WTC11 (cell line): ENCODE data around the gene GP9. TPM values are rescaled to one million over a fixed set of nuclear protein-coding genes. Genes with fewer than 3 reads are reported as not detected.

Experiments
- ATAC-seq: fragments of 200-7000 bp; cut with Tn5 transposase; 2 replicates; pipeline ENCODE4 v1.10.0; 2021; ENCODE audit warnings: mild to moderate bottlenecking, moderate library complexity
- CTCF ChIA-PET: fragments of 300-600 bp; sonication (Branson Sonifier 250); formaldehyde crosslinking; loops from one replicate; lab custom pipeline; 2021; ENCODE audit warnings: antibody characterized with exemption; lab: Charles Lee
- POLR2A ChIA-PET: fragments of 350-600 bp; sonication (Branson Sonifier 250); formaldehyde crosslinking; loops from one replicate; lab custom pipeline; 2021; ENCODE audit warnings: antibody characterized with exemption; lab: Charles Lee
- DNase-seq: peaks from one replicate; pipeline ENCODE4 v3.0.0; 2021; ENCODE audit warnings: low spot score
- H3K27ac Mint-ChIP-seq: 2 replicates; pipeline ENCODE4 v1.8.0; 2021; ENCODE audit warnings: mixed read lengths
- H3K27me3 Mint-ChIP-seq: 2 replicates; pipeline ENCODE4 v1.8.0; 2021; ENCODE audit warnings: low read depth, mild to moderate bottlenecking, moderate library complexity, mixed read lengths
- H3K36me3 Mint-ChIP-seq: 2 replicates; pipeline ENCODE4 v1.8.0; 2021; ENCODE audit warnings: mixed read lengths
- H3K4me1 Mint-ChIP-seq: 2 replicates; pipeline ENCODE4 v1.8.0; 2022; ENCODE audit warnings: mixed read lengths
- H3K4me3 Mint-ChIP-seq: 2 replicates; pipeline ENCODE4 v1.8.0; 2021; ENCODE audit warnings: mild to moderate bottlenecking, moderate library complexity, mixed read lengths
- H3K9me3 Mint-ChIP-seq: 2 replicates; pipeline ENCODE4 v1.8.0; 2021; ENCODE audit warnings: mixed read lengths
- FOXJ3 ChIP-seq: sonication (generic); formaldehyde crosslinking; IDR thresholded peaks from 2 replicates; pipeline ENCODE4 v1.9.0; 2021; ENCODE audit warnings: missing genetic modification reagents, mild to moderate bottlenecking, borderline replicate concordance
- GABPB1 ChIP-seq: sonication (generic); formaldehyde crosslinking; IDR thresholded peaks from 2 replicates; pipeline ENCODE4 v1.8.1; 2023; ENCODE audit warnings: mild to moderate bottlenecking, missing genetic modification reagents
- HMGA2 ChIP-seq: fragments of 250-450 bp; sonication (Bioruptor Pico); IDR thresholded peaks from 2 replicates; pipeline ENCODE4 v1.4.0; 2021; ENCODE audit warnings: mild to moderate bottlenecking, moderate library complexity
- JAZF1 ChIP-seq: fragments of 250-450 bp; sonication (Bioruptor Pico); IDR thresholded peaks from 2 replicates; pipeline ENCODE4 v1.9.0; 2021; ENCODE audit warnings: moderate library complexity, mild to moderate bottlenecking, inconsistent platforms
- MXD4 ChIP-seq: fragments of 250-450 bp; sonication (Bioruptor Pico); IDR thresholded peaks from 2 replicates; pipeline ENCODE4 v1.8.0; 2021; ENCODE audit warnings: mild to moderate bottlenecking, moderate library complexity, borderline replicate concordance
- RELA ChIP-seq: sonication (generic); formaldehyde crosslinking; IDR thresholded peaks from 2 replicates; pipeline ENCODE4 v1.8.1; 2022; ENCODE audit warnings: missing genetic modification reagents, mild to moderate bottlenecking, borderline replicate concordance
- ZNF423 ChIP-seq: fragments of 250-450 bp; sonication (Bioruptor Pico); IDR thresholded peaks from 2 replicates; pipeline ENCODE4 v2.1.2; 2022; ENCODE audit warnings: mild to moderate bottlenecking, moderate library complexity
- total RNA-seq: library from RNA; stranded (reverse); gene quantifications from 3 replicates; pipeline ENCODE4 v1.2.3, GENCODE V29; 2021
- TF ChIP-seq, protein P1 (sequence below): fragments of 250-450 bp; sonication (Bioruptor Pico); IDR thresholded peaks from 2 replicates; pipeline ENCODE4 v1.9.0; 2021; ENCODE audit warnings: moderate library complexity, mild to moderate bottlenecking, inconsistent platforms, borderline replicate concordance
- TF ChIP-seq, protein P2 (sequence below): sonication (generic); formaldehyde crosslinking; IDR thresholded peaks from 2 replicates; pipeline ENCODE4 v1.8.1; 2023; ENCODE audit warnings: mild to moderate bottlenecking, missing genetic modification reagents
- TF ChIP-seq, protein P3 (sequence below): sonication (generic); formaldehyde crosslinking; IDR thresholded peaks from 2 replicates; pipeline ENCODE4 v1.8.0; 2022; ENCODE audit warnings: missing genetic modification reagents
- TF ChIP-seq, protein P4 (sequence below): sonication (generic); formaldehyde crosslinking; IDR thresholded peaks from 2 replicates; pipeline ENCODE4 v1.8.0; 2022; ENCODE audit warnings: mild to moderate bottlenecking, missing genetic modification reagents
- TF ChIP-seq, protein P5 (sequence below): sonication (generic); formaldehyde crosslinking; IDR thresholded peaks from 2 replicates; pipeline ENCODE4 v1.8.0; 2023; ENCODE audit warnings: missing genetic modification reagents, mild to moderate bottlenecking, borderline replicate concordance

Gene GP9
- total RNA-seq, 1 experiment from 2014 or later = not detected

DNA sequence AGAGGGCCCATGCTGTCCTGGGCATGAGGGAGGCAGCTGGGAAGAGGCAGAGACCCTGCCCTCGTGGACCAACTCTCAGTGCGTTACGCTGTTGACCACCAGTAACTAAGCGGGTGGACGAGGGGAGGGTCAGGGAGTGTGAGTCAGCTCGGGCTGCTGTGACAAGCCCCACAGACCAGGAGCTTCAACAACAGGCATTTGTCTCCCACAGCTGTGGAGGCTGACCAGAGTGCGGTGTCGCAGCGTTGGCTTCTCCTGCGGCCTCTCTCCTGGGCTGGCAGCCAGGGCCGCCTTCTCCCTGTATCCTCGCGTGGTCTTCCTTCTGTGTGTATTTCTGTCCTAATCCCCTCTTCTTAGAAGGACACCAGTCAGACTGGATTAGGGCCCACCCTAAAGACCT is 46.4 kb upstream of the GP9 start:
- no peak for ATAC-seq
- ChIA-PET POLR2A (no interaction called here), CTCF (interaction anchor here (0.6 to 2.3 kb wide), 4 partner anchors 13 to 44 kb away, joined by 3 to 10 read pairs (median 4); no protein-coding TSS in a partner anchor)
- H3K27ac Mint-ChIP-seq = no peak overlapping the region
- no peak for DNase-seq
- H3K4me3 Mint-ChIP-seq = no peak overlapping the region
- H3K36me3 Mint-ChIP-seq = no peaks in the 10 kb centered on the region
- peaks cover 7% of the 10 kb centered on the region for H3K4me1 Mint-ChIP-seq
- H3K9me3 Mint-ChIP-seq = peaks cover 4% of the 10 kb centered on the region; the same call in 1 of the 2 replicates
- TF ChIP-seq HMGA2 (CRISPR knock-in tag) = no peak
- TF ChIP-seq GABPB1 = no peak
- TF ChIP-seq, protein P1, sequence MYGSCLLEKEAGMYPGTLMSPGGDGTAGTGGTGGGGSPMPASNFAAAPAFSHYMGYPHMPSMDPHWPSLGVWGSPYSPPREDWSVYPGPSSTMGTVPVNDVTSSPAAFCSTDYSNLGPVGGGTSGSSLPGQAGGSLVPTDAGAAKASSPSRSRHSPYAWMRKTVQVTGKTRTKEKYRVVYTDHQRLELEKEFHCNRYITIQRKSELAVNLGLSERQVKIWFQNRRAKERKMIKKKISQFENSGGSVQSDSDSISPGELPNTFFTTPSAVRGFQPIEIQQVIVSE (CRISPR knock-in tag) = no peak
- no peak for TF ChIP-seq JAZF1 (CRISPR knock-in tag)
- TF ChIP-seq, protein P2, sequence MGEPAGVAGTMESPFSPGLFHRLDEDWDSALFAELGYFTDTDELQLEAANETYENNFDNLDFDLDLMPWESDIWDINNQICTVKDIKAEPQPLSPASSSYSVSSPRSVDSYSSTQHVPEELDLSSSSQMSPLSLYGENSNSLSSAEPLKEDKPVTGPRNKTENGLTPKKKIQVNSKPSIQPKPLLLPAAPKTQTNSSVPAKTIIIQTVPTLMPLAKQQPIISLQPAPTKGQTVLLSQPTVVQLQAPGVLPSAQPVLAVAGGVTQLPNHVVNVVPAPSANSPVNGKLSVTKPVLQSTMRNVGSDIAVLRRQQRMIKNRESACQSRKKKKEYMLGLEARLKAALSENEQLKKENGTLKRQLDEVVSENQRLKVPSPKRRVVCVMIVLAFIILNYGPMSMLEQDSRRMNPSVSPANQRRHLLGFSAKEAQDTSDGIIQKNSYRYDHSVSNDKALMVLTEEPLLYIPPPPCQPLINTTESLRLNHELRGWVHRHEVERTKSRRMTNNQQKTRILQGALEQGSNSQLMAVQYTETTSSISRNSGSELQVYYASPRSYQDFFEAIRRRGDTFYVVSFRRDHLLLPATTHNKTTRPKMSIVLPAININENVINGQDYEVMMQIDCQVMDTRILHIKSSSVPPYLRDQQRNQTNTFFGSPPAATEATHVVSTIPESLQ (CRISPR knock-in tag) = no peak
- H3K27me3 Mint-ChIP-seq = no peaks in the 10 kb centered on the region; the same call in 1 of the 2 replicates

DNA sequence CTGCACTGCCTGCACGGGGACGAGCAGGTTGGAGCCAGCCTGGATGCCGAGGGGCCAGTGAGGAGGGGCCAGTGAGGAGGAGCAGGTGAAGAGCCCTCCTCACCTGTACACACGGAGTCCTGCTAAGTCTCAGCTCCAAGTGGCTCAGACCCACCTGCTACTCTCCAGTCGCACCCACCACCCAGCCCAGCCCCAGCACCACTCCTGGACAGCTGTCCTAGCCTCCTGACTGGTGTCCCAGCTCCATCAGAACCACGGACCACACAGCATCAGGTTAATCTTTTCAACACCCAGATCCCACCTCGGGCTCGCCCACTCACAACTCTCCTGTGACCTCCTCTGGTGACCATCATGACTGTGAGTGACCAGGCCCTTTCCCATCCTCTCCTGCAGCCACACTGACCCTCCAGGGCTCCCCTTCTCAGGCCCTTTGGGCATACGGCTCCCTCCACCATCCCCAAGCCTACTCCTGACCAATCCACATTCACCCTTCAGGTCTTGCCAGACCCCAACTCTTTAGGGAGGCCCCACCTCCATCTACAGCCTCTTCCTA is 45.7 kb upstream of the GP9 start:
- Mint-ChIP-seq H3K4me1 (peaks cover 7% of the 10 kb centered on the region), H3K27me3 (no peaks in the 10 kb centered on the region; the same call in 1 of the 2 replicates), H3K4me3 (no peak overlapping the region), H3K36me3 (no peaks in the 10 kb centered on the region), H3K27ac (no peak overlapping the region), H3K9me3 (peaks cover 4% of the 10 kb centered on the region; the same call in 1 of the 2 replicates)
- DNase-seq = no peak
- ChIA-PET CTCF (interaction anchor here (2.0 to 2.5 kb wide), 3 partner anchors 11 to 31 kb away, joined by 6 to 12 read pairs (median 10); no protein-coding TSS in a partner anchor), POLR2A (no interaction called here)
- no peak for TF ChIP-seq ZNF423 (CRISPR knock-in tag)
- TF ChIP-seq, protein P3, sequence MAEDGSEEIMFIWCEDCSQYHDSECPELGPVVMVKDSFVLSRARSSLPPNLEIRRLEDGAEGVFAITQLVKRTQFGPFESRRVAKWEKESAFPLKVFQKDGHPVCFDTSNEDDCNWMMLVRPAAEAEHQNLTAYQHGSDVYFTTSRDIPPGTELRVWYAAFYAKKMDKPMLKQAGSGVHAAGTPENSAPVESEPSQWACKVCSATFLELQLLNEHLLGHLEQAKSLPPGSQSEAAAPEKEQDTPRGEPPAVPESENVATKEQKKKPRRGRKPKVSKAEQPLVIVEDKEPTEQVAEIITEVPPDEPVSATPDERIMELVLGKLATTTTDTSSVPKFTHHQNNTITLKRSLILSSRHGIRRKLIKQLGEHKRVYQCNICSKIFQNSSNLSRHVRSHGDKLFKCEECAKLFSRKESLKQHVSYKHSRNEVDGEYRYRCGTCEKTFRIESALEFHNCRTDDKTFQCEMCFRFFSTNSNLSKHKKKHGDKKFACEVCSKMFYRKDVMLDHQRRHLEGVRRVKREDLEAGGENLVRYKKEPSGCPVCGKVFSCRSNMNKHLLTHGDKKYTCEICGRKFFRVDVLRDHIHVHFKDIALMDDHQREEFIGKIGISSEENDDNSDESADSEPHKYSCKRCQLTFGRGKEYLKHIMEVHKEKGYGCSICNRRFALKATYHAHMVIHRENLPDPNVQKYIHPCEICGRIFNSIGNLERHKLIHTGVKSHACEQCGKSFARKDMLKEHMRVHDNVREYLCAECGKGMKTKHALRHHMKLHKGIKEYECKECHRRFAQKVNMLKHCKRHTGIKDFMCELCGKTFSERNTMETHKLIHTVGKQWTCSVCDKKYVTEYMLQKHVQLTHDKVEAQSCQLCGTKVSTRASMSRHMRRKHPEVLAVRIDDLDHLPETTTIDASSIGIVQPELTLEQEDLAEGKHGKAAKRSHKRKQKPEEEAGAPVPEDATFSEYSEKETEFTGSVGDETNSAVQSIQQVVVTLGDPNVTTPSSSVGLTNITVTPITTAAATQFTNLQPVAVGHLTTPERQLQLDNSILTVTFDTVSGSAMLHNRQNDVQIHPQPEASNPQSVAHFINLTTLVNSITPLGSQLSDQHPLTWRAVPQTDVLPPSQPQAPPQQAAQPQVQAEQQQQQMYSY (CRISPR knock-in tag) = no peak
- ATAC-seq = no peak

DNA sequence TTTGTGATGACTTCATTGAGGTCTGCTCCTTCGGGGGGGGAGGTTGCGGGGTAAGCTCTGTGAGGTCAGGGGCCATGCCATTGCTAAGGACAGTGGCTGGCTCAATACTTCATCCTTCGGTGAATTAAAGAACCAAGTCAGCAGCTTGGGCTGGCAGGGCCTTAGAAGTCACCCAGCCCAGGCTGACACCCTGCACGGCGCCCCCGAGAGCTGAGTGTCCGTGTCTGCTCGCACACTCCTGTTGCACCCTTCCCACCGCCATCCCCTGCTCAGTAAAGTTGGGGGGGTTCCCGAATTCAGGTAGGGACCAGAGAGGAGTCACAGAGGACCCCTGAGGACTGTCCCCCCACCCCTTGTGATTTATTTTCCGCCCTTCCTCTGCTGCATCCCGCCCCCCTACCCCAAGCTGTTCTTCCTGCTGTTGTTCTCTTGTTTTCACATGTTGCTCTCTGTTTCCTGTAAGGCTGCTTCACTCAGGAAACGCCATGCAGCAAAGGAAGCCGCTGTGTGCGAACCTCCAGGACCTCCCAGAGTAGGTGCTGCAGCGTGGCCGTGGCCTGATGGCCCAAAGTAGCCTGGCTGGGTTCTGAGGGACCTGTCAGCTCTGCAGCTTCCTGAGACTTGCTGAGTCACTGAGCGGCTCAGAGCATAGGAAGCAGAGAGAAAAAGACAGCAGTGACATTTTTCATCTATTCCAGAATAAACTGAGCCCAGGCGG is 45.0 kb upstream of the GP9 start:
- Mint-ChIP-seq H3K27ac (no peak overlapping the region), H3K27me3 (no peaks in the 10 kb centered on the region; the same call in 1 of the 2 replicates)
- TF ChIP-seq, protein P4, sequence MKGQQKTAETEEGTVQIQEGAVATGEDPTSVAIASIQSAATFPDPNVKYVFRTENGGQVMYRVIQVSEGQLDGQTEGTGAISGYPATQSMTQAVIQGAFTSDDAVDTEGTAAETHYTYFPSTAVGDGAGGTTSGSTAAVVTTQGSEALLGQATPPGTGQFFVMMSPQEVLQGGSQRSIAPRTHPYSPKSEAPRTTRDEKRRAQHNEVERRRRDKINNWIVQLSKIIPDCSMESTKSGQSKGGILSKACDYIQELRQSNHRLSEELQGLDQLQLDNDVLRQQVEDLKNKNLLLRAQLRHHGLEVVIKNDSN = no peak
- TF ChIP-seq RELA (CRISPR knock-in tag) = no peak
- TF ChIP-seq MXD4 = no peak
- TF ChIP-seq FOXJ3 = no peak
- TF ChIP-seq, protein P5, sequence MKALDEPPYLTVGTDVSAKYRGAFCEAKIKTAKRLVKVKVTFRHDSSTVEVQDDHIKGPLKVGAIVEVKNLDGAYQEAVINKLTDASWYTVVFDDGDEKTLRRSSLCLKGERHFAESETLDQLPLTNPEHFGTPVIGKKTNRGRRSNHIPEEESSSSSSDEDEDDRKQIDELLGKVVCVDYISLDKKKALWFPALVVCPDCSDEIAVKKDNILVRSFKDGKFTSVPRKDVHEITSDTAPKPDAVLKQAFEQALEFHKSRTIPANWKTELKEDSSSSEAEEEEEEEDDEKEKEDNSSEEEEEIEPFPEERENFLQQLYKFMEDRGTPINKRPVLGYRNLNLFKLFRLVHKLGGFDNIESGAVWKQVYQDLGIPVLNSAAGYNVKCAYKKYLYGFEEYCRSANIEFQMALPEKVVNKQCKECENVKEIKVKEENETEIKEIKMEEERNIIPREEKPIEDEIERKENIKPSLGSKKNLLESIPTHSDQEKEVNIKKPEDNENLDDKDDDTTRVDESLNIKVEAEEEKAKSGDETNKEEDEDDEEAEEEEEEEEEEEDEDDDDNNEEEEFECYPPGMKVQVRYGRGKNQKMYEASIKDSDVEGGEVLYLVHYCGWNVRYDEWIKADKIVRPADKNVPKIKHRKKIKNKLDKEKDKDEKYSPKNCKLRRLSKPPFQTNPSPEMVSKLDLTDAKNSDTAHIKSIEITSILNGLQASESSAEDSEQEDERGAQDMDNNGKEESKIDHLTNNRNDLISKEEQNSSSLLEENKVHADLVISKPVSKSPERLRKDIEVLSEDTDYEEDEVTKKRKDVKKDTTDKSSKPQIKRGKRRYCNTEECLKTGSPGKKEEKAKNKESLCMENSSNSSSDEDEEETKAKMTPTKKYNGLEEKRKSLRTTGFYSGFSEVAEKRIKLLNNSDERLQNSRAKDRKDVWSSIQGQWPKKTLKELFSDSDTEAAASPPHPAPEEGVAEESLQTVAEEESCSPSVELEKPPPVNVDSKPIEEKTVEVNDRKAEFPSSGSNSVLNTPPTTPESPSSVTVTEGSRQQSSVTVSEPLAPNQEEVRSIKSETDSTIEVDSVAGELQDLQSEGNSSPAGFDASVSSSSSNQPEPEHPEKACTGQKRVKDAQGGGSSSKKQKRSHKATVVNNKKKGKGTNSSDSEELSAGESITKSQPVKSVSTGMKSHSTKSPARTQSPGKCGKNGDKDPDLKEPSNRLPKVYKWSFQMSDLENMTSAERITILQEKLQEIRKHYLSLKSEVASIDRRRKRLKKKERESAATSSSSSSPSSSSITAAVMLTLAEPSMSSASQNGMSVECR (CRISPR knock-in tag) = no peak

More for the DNA sequence above, 45.0 kb upstream of the GP9 start:
- POLR2A ChIA-PET = no interaction called here
- peaks cover 7% of the 10 kb centered on the region for H3K4me1 Mint-ChIP-seq
- no peaks in the 10 kb centered on the region for H3K36me3 Mint-ChIP-seq
- no peak overlapping the region for H3K4me3 Mint-ChIP-seq
- ATAC-seq = no peak
- peaks cover 4% of the 10 kb centered on the region; the same call in 1 of the 2 replicates for H3K9me3 Mint-ChIP-seq
- CTCF ChIA-PET = interaction anchor here (0.7 to 3.2 kb wide), 13 partner anchors 9 to 45 kb away, joined by 3 to 38 read pairs (median 5); no protein-coding TSS in a partner anchor
- no peak for DNase-seq
